LoVo (cell line): ENCODE data around the gene ANKRD18A.

Experiments used
- DNase-seq: peaks from one replicate; pipeline ENCODE4 v3.0.0-alpha.2; 2016; ENCODE audit warnings: low spot score

ANKRD18A gene

GRCh38 chr9:38529317-38529716 lies 91.1 kb downstream of the ANKRD18A start:
- DNase-seq = no peak

- DNase-seq = no peak
Observed at GRCh38 chr9:38527503-38527902, 92.9 kb downstream of the ANKRD18A start.

- DNase-seq = no peak
Observed at GRCh38 chr9:38526591-38526990, 93.8 kb downstream of the ANKRD18A start.

- no peak for DNase-seq
Observed at GRCh38 chr9:38523121-38523520, 97.3 kb downstream of the ANKRD18A start.

DNA sequence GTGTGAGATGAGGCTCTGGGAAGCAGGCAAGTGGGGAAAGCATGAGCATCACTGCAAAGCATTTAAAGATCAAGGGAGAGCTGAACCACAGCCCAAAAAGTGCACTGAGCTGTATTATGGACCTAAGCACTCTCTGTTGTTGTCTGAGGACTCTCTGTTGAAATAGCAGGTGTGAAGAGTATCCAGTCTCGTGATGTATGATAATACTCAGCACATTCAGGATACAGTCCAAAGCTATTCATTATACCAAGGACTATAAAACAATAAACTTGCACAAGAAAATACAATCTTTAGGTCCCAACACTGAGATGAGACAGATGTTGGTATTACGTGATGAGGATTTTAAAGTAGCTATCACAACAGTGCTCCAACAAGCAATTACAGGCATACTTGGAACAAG lies 98.6 kb downstream of the ANKRD18A start:
- no peak for DNase-seq
